Putamen (tissue), 1 donor: ENCODE measurements around the gene GABARAPL1.
"Not testable (repeated sequence)": the region's sequence is repeated elsewhere in the genome, so short reads cannot be mapped to it uniquely, and the experiment has no call there.

Experiments used
- DNase-seq: peaks from one replicate; pipeline ENCODE4 v3.0.0-alpha.2; 2016; ENCODE audit warnings: low spot score

Gene GABARAPL1

GRCh38 chr12:10197879-10198278, 14.8 kb upstream of the GABARAPL1 start:
- no peak for DNase-seq

- not testable (repeated sequence) for DNase-seq
Observed at GRCh38 chr12:10204495-10204894, 8.2 kb upstream of the GABARAPL1 start.

- DNase-seq: no peak
Observed at GRCh38 chr12:10205220-10205807, 7.4 kb upstream of the GABARAPL1 start.

- no peak for DNase-seq
Observed at GRCh38 chr12:10207136-10207535, 5.5 kb upstream of the GABARAPL1 start.

- no peak for DNase-seq
Observed at GRCh38 chr12:10210225-10210624, 2.5 kb upstream of the GABARAPL1 start.

GRCh38 chr12:10211101-10211939, 1.4 kb upstream of the GABARAPL1 start:
- DNase-seq: no peak

GRCh38 chr12:10211940-10212738, 538 bp upstream of the GABARAPL1 start:
- DNase-seq: peak; percentile 95

- DNase-seq: peak; percentile 80
Observed at GRCh38 chr12:10213168-10214135, 775 bp downstream of the GABARAPL1 start.

GRCh38 chr12:10214136-10214894, 1.6 kb downstream of the GABARAPL1 start:
- no peak for DNase-seq

- no peak for DNase-seq
Observed at GRCh38 chr12:10214895-10215267, 2.2 kb downstream of the GABARAPL1 start.

GRCh38 chr12:10215436-10215835, 2.8 kb downstream of the GABARAPL1 start:
- no peak for DNase-seq

GRCh38 chr12:10215946-10216345, 3.3 kb downstream of the GABARAPL1 start:
- not testable (repeated sequence) for DNase-seq

GRCh38 chr12:10218021-10218420, 5.3 kb downstream of the GABARAPL1 start:
- no peak for DNase-seq

- DNase-seq: no peak
Observed at GRCh38 chr12:10220398-10221077, 7.9 kb downstream of the GABARAPL1 start.

GRCh38 chr12:10221846-10222245, 9.2 kb downstream of the GABARAPL1 start:
- no peak for DNase-seq

GRCh38 chr12:10223208-10223607, 10.5 kb downstream of the GABARAPL1 start:
- peak; percentile 79 for DNase-seq

- DNase-seq: not testable (repeated sequence)
Observed at GRCh38 chr12:10225426-10225825, 12.7 kb downstream of the GABARAPL1 start.

- no peak for DNase-seq
Observed at GRCh38 chr12:10226086-10226485, 13.4 kb downstream of the GABARAPL1 start.

- DNase-seq: no peak
Observed at GRCh38 chr12:10226731-10227130, 14.1 kb downstream of the GABARAPL1 start.

- no peak for DNase-seq
Observed at GRCh38 chr12:10227648-10228047, 15.0 kb downstream of the GABARAPL1 start.
